Measurements from ENCODE around the gene TMC3.

The TMC3 gene

GRCh38 chr15:81398456-81398855 lies 24.4 kb upstream of the TMC3 start:
- no peak overlapping the region for H3K4me3 ChIP-seq (ENCODE audit: low read depth, low read length)
- TF ChIP-seq, protein P1, sequence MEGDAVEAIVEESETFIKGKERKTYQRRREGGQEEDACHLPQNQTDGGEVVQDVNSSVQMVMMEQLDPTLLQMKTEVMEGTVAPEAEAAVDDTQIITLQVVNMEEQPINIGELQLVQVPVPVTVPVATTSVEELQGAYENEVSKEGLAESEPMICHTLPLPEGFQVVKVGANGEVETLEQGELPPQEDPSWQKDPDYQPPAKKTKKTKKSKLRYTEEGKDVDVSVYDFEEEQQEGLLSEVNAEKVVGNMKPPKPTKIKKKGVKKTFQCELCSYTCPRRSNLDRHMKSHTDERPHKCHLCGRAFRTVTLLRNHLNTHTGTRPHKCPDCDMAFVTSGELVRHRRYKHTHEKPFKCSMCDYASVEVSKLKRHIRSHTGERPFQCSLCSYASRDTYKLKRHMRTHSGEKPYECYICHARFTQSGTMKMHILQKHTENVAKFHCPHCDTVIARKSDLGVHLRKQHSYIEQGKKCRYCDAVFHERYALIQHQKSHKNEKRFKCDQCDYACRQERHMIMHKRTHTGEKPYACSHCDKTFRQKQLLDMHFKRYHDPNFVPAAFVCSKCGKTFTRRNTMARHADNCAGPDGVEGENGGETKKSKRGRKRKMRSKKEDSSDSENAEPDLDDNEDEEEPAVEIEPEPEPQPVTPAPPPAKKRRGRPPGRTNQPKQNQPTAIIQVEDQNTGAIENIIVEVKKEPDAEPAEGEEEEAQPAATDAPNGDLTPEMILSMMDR (IDR thresholded peaks at IDR 0.05; ENCODE audit: borderline replicate concordance, insufficient read depth, low read depth, low read length) = no peak

GRCh38 chr15:81394603-81395002 lies 20.6 kb upstream of the TMC3 start:
- no peak overlapping the region for H3K4me3 ChIP-seq (ENCODE audit: low read depth, low read length)
- TF ChIP-seq, protein P1 (IDR thresholded peaks at IDR 0.05; ENCODE audit: borderline replicate concordance, insufficient read depth, low read depth, low read length) = no peak

GRCh38 chr15:81391657-81392056 lies 17.6 kb upstream of the TMC3 start:
- no peak overlapping the region for H3K4me3 ChIP-seq (ENCODE audit: low read depth, low read length)
- TF ChIP-seq, protein P1 (IDR thresholded peaks at IDR 0.05; ENCODE audit: borderline replicate concordance, insufficient read depth, low read depth, low read length) = no peak

- TF ChIP-seq, protein P1 (IDR thresholded peaks at IDR 0.05; ENCODE audit: borderline replicate concordance, insufficient read depth, low read depth, low read length) = no peak
Observed at GRCh38 chr15:81388436-81388770, 14.4 kb upstream of the TMC3 start.

GRCh38 chr15:81387621-81388435 lies 13.8 kb upstream of the TMC3 start:
- TF ChIP-seq, protein P1 (IDR thresholded peaks at IDR 0.05; ENCODE audit: borderline replicate concordance, insufficient read depth, low read depth, low read length) = no peak
- H3K4me3 ChIP-seq (ENCODE audit: low read depth, low read length) = no peak overlapping the region

More at GRCh38 chr15:81388436-81388770, 14.4 kb upstream of the TMC3 start:
- H3K4me3 ChIP-seq (ENCODE audit: low read depth, low read length) = no peak overlapping the region

DNA sequence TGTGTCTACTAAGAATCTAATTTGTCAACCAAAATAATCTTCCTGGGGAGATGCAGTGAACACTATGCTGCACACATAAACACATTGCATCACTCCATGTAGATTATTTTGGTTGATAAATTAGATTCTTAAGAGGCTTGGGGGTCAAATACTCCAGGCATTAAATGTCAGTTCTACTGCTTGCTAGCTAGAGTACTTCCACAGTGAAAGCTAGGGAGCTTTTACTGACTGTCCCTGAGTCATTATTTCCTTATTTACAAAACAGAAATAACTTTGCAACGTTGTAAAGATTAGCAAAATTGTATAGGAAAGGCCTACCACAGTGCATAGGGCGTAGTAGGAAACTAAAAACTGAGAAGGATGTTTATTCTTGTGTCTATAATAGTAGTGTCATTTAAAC lies 12.9 kb upstream of the TMC3 start:
- H3K4me3 ChIP-seq (ENCODE audit: low read depth, low read length) = no peak overlapping the region
- TF ChIP-seq, protein P1 (IDR thresholded peaks at IDR 0.05; ENCODE audit: borderline replicate concordance, insufficient read depth, low read depth, low read length) = no peak

- TF ChIP-seq, protein P1 (IDR thresholded peaks at IDR 0.05; ENCODE audit: borderline replicate concordance, insufficient read depth, low read depth, low read length) = no peak
- H3K4me3 ChIP-seq (ENCODE audit: low read depth, low read length) = no peak overlapping the region
Observed at GRCh38 chr15:81385721-81386076, 11.7 kb upstream of the TMC3 start.
